ENCODE results near the gene CKAP2L.

The CKAP2L gene

DNA sequence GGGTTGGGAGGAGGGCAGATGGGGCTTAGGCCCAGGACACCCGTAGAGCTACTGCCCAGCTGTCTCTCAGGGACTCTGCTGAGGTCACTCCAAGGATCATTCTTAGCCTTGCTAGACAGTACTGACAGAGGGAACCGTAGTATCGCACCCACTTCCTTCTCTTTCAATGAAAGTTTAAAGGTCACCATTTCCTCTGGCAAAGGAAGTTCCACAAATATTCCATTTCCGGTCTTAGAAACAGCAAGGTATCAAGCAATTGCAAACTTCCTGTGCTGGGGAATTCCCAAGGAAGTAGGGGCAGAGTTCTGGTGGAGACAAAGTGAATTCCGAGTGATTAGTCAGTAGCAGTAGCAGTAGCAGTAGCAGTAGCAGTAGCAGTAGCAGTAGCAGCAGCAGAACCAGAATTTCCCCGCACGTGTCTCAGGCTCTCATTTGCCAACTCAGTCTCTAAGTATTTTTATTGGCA is 47.5 kb upstream of the CKAP2L start:
- peaks cover 4% of the 10 kb centered on the region for H3K4me1 ChIP-seq (ENCODE audit: insufficient read depth, low read length, poor library complexity, severe bottlenecking)
- no peak overlapping the region for H3K4me3 ChIP-seq (ENCODE audit: low read length, poor library complexity, severe bottlenecking)
- no peaks in the 10 kb centered on the region for H3K9me2 ChIP-seq (replicated peaks; ENCODE audit: low read depth, low read length)
- H3F3A ChIP-seq (ENCODE audit: low read depth): no peaks in the 10 kb centered on the region
- H3K36me3 ChIP-seq (ENCODE audit: insufficient read depth, low read length): no peaks in the 10 kb centered on the region
- no peaks in the 10 kb centered on the region for H4K20me1 ChIP-seq (ENCODE audit: insufficient read depth, low read length, poor library complexity, severe bottlenecking)
- no peaks in the 10 kb centered on the region for H3K27me3 ChIP-seq (ENCODE audit: insufficient read depth, low read length, poor library complexity, severe bottlenecking)
- no peak overlapping the region for H3K4me2 ChIP-seq (ENCODE audit: low read depth, low read length, poor library complexity, severe bottlenecking)
- H2AFZ ChIP-seq (ENCODE audit: low read length): no peak overlapping the region
- TF ChIP-seq EZH2phosphoT487 (IDR thresholded peaks at IDR 0.05; ENCODE audit: borderline replicate concordance): no peak
- H3K9ac ChIP-seq (ENCODE audit: low read depth, low read length, poor library complexity, severe bottlenecking): no peak overlapping the region
- no peaks in the 10 kb centered on the region; the same call in 1 of the 2 replicates for H3K9me3 ChIP-seq (ENCODE audit: insufficient read depth, low read depth, low read length)
- no peaks in the 10 kb centered on the region for H3K79me2 ChIP-seq (ENCODE audit: insufficient read depth, low read length)

DNA sequence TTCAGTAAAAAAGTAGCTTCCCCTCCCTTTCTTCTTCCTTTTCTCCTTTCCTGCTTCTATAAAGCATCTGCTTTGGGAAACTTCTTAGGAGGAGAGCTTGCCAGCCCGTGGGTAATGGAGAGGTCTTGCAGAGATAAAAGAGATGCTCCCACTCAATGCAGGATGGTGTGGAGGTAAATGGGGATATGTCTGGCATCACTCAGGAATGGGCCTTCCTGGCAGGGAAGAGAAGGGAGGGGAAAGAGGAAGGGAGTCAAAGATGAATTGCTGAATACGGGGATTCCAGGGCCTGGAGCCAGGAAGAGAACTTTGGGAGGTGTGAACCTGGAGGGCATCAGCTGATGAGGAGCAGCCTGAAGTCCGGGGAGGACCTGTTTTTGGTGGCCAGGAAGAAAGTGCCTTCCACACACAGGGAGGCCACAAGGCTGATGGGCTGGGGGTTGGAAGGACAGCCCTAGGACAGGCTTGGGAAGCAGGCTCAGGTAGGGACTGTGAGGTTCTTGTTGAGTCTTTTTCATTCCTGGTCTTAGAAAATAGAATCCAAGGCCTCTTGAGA is 46.9 kb upstream of the CKAP2L start:
- no peaks in the 10 kb centered on the region for H3K79me2 ChIP-seq (ENCODE audit: insufficient read depth, low read length)
- no peaks in the 10 kb centered on the region for H3K36me3 ChIP-seq (ENCODE audit: insufficient read depth, low read length)
- peaks cover 4% of the 10 kb centered on the region for H3K4me1 ChIP-seq (ENCODE audit: insufficient read depth, low read length, poor library complexity, severe bottlenecking)
- H3K9me2 ChIP-seq (replicated peaks; ENCODE audit: low read depth, low read length): no peaks in the 10 kb centered on the region
- H3F3A ChIP-seq (ENCODE audit: low read depth): no peaks in the 10 kb centered on the region
- no peak for TF ChIP-seq EZH2phosphoT487 (IDR thresholded peaks at IDR 0.05; ENCODE audit: borderline replicate concordance)
- TF ChIP-seq, protein P1, sequence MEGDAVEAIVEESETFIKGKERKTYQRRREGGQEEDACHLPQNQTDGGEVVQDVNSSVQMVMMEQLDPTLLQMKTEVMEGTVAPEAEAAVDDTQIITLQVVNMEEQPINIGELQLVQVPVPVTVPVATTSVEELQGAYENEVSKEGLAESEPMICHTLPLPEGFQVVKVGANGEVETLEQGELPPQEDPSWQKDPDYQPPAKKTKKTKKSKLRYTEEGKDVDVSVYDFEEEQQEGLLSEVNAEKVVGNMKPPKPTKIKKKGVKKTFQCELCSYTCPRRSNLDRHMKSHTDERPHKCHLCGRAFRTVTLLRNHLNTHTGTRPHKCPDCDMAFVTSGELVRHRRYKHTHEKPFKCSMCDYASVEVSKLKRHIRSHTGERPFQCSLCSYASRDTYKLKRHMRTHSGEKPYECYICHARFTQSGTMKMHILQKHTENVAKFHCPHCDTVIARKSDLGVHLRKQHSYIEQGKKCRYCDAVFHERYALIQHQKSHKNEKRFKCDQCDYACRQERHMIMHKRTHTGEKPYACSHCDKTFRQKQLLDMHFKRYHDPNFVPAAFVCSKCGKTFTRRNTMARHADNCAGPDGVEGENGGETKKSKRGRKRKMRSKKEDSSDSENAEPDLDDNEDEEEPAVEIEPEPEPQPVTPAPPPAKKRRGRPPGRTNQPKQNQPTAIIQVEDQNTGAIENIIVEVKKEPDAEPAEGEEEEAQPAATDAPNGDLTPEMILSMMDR (conservative IDR thresholded peaks at IDR 0.05; ENCODE audit: low read length): no peak
- H3K4me2 ChIP-seq (ENCODE audit: low read depth, low read length, poor library complexity, severe bottlenecking): no peak overlapping the region
- no peak overlapping the region for H3K9ac ChIP-seq (ENCODE audit: low read depth, low read length, poor library complexity, severe bottlenecking)
- H3K9me3 ChIP-seq (ENCODE audit: insufficient read depth, low read depth, low read length): no peaks in the 10 kb centered on the region; the same call in 1 of the 2 replicates
- H4K20me1 ChIP-seq (ENCODE audit: insufficient read depth, low read length, poor library complexity, severe bottlenecking): no peaks in the 10 kb centered on the region
- H3K4me3 ChIP-seq (ENCODE audit: low read length, poor library complexity, severe bottlenecking): no peak overlapping the region
- no peak overlapping the region for H2AFZ ChIP-seq (ENCODE audit: low read length)
- H3K27me3 ChIP-seq (ENCODE audit: insufficient read depth, low read length, poor library complexity, severe bottlenecking): no peaks in the 10 kb centered on the region

DNA sequence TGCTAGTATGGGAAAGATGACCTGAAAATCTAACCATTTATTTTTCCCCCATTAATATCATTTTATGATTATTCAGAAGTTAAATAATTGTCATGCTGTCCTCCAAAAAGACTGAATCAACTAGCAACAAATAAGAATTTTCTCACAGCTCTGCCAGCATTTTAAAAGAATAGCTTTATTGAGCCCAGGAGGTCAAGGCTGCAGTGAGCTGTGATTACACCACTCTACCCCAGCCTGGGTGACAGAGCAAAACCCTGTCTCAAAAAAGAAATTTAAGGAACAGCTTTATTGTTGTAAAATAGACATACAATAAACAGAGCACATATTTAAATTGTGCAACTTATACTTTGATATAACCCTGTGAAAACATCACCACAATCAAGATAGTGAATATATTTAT is 44.7 kb upstream of the CKAP2L start:
- no peak overlapping the region for H3K9ac ChIP-seq (ENCODE audit: low read depth, low read length, poor library complexity, severe bottlenecking)

More for the DNA sequence above, 44.7 kb upstream of the CKAP2L start:
- H3F3A ChIP-seq (ENCODE audit: low read depth): no peaks in the 10 kb centered on the region
- H3K79me2 ChIP-seq (ENCODE audit: insufficient read depth, low read length): no peaks in the 10 kb centered on the region
- no peak overlapping the region for H3K4me3 ChIP-seq (ENCODE audit: low read length, poor library complexity, severe bottlenecking)
- no peak overlapping the region for H2AFZ ChIP-seq (ENCODE audit: low read length)
- H3K9me3 ChIP-seq (ENCODE audit: insufficient read depth, low read depth, low read length): no peaks in the 10 kb centered on the region; the same call in 1 of the 2 replicates
- H3K4me2 ChIP-seq (ENCODE audit: low read depth, low read length, poor library complexity, severe bottlenecking): no peak overlapping the region
- H3K4me1 ChIP-seq (ENCODE audit: insufficient read depth, low read length, poor library complexity, severe bottlenecking): peaks cover 4% of the 10 kb centered on the region
- H3K27me3 ChIP-seq (ENCODE audit: insufficient read depth, low read length, poor library complexity, severe bottlenecking): no peaks in the 10 kb centered on the region
- H4K20me1 ChIP-seq (ENCODE audit: insufficient read depth, low read length, poor library complexity, severe bottlenecking): no peaks in the 10 kb centered on the region
- H3K36me3 ChIP-seq (ENCODE audit: insufficient read depth, low read length): no peaks in the 10 kb centered on the region
- no peak for TF ChIP-seq EZH2phosphoT487 (IDR thresholded peaks at IDR 0.05; ENCODE audit: borderline replicate concordance)
- TF ChIP-seq, protein P1 (conservative IDR thresholded peaks at IDR 0.05; ENCODE audit: low read length): no peak
- H3K9me2 ChIP-seq (replicated peaks; ENCODE audit: low read depth, low read length): no peaks in the 10 kb centered on the region

Data from Loucy (cell line).